HG03095 (cell line): ENCODE data around the gene ARFGEF2.
"Not testable (repeated sequence)": the region's sequence is repeated elsewhere in the genome, so short reads cannot be mapped to it uniquely, and the experiment has no call there.

Source experiments
- ATAC-seq: cut with Tn5 transposase; IDR thresholded peaks from one replicate; pipeline ENCODE4 v1.9.1; 2021; ENCODE audit warnings: moderate library complexity; ENCODE audit not compliant: unreplicated experiment

The ARFGEF2 gene

DNA sequence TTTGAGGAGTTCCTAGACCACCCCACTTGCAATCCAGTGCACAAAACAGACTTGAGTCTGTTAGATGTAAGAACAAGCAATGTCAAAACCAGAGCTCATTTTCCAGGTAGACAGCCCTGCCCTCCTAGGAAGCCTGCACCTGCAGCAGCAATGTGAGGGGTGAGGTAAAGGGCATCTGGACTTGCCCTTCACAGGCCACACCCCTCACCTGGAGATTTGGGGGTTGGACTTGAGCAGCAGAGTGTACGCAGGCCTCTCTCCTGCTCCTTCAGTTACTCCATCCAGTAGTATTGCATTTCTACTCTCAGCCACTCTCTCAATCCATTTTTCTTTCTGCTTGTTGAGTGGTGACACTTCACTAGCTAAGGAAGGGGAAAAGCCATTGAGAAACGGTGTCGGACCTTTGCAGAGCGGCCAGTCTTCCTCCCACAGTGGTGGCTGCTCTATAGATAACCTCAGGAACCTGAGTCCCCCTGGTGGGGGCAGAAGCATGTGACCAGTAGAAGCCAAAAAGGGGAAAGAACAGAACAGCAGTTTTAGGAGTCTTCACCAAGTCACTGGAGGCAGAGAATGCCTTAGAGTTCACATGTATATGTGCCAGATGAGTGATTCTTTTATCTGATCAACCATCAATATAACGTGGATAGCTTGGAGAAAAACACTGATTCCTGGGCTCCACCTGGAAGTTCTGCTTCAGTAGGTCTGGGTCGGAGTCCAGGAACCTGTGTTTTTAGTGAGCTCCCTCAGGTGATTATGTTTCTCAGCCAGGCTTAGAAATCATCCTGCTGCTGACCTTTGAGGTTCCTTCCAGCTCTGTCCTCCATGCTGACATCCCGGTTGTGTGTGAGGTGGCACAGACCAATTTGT, 28.0 kb downstream of the ARFGEF2 start:
- ATAC-seq, result no peak

DNA sequence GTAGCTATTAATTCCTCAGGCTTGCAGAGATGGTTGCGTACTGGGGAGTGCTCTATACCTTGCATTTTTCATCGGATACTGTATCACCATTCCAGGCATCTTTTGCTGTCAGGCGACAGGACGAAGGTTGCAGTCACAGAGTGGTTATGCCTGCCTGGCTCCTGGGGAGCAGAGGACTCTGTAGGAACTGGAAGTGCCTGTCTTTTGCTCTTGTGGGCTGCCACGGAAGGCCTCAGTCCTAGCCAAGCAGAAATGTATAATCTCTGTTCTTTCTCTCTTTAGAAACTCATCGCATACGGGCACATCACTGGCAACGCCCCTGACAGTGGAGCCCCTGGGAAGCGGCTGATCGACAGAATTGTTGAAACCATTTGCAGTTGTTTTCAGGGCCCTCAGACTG, 29.5 kb downstream of the ARFGEF2 start:
- no peak for ATAC-seq

DNA sequence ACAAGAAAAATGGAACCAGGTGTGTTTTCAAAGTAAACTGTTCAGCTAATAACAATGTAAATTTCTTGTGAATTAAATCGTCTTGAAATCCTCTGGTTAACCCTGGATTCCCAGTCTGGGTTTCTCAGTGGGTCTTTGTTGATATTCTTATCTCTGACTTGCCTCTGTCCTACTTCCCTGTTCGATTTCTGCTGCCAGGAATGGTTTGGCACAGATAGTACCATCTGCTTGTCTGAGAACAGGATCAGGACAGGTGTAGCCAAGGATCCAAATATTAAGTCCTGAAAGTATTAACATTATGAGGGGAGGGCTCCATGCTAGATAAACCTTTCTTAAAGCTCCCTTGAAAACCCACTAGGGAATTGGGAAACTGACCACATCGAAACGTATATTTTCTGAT, 30.1 kb downstream of the ARFGEF2 start:
- ATAC-seq, result no peak

DNA sequence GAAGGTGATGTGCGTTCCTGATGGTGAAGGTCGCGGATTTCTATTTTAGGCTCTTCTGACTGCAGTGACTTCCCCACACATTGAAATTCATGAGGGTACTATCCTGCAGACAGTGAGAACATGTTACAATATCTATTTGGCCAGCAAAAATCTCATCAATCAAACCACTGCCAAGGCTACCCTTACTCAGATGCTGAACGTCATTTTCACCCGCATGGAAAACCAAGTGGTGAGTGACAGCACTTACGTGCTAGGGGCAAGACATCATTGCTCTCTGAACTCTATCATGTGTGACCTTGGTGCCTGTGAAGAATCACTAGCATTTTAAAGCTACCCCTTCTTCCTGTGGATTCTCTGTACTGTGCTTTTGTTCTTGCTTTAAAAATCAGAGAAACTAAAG, 31.1 kb downstream of the ARFGEF2 start:
- no peak for ATAC-seq

DNA sequence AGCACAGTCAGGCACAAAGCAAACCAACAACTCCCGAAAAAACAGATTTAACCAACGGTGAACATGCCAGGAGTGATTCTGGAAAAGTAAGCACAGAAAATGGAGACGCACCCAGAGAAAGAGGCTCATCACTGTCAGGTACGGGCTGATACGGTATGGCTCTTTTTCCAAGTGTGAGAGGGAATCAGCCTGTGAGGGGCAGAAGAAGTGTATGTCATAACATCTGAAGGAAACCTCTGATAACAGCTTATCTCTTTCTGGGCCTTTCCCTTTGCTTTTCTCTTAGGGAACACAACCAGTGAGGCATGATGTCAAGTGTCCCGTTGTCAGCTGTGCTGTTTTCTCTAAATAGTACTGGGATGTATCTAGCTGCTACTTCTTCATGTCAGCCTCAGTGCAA, 32.1 kb downstream of the ARFGEF2 start:
- no peak for ATAC-seq

DNA sequence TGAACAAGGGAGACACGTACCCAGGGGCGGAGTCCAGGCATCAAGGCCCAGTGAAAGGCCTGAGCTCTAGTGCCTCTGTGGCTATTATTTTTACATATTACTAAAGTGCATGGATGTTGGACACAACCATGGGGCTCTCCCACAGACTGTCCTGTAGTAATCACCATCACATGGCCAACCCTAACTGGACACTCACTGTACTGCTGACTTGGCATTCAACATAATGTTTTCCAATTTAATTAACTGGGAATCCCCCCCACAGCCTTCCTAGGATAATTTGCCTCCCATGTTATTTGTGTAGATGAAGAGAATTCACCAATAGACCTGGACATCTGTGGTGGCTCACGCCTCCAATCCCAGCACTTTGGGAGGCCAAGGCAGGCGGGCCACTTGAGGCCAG, 34.5 kb downstream of the ARFGEF2 start:
- no peak for ATAC-seq

DNA sequence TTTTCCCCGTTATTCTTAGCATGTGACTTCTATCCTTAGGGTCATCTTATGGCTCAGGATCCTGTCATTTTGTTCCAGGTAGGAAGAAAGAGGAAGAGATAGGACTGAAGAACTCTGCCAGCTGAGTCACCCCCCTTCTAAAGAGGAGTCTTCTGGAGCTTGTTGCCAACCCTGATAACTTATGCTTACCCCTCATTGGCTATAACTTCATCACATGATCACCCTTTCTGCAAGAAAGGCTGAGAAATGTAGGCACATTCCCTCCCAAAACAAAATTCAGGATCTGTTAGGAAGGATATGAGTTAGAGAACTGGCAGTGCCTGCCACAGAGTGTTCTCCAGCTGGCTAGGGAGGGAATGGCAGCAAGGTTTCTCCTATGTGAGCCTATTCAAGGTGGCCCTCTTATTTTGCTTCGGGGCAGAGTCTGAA, 35.6 kb downstream of the ARFGEF2 start:
- ATAC-seq, result no peak

DNA sequence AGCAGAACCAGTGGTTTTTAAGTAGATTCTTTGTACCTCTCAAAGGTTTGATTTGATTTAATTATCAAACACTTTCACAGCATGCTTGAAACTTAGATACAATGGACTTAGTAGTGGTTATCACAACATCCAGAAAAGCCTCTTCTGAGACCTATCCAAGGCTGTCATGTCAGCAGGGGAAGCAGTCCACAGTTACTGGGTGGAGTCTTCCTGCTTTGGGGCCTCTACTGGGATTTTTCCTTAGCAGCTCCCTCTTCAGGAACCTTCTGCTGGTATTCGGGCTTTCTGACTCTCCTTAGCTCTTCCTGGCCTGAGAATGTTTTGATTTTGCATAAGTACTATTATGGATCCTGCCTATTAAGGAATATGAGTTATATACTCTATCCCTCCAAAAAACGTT, 36.0 kb downstream of the ARFGEF2 start:
- no peak for ATAC-seq

DNA sequence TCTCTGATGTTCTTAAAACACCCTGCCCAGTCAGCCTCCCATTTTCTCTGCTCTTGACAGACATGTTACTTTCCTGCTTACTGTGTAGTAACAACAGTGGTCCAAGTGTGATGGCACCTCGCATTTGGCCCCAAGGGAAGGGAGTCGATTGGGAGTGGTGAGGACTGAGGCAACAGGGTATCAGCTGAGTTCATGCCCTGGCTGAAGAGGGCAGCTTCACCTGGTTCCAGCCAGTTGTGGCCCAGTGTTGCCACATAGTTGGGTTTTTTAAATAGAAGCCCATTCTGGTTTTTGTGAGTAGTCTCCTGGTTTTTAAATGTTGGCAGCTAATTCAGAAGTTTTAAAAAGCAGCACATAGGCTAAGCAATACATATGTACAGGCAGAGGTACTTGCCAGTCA, 37.2 kb downstream of the ARFGEF2 start:
- ATAC-seq, result no peak

DNA sequence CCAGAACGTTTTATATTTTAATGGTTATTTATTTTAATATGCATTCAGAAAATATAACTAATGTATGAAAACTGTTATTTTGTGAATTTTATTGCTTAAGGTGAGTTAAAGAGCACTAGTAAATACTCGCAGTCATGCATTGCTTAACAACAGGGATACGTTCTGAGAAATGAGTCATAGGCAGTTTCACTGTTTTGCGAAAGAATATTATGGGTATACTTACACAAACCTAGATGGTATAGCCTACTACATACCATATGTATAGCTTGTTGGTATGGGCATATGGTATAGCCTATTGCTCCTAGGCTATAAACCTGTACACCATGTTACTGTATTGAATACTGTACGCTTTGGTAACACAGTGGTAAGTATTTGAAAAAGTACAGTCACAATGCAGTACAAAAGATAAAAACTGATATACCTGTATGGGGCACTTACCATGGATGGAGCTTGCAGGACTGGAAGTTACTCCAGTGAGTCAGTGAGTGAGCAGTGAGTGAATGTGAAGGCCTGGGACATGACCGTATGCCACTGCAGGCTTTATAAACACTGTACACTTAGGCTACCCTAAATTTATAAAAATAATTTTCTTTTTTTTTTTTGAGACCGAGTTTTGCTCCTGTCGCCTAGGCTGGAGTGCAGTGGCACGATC, 38.5 kb downstream of the ARFGEF2 start:
- ATAC-seq, result no peak

DNA sequence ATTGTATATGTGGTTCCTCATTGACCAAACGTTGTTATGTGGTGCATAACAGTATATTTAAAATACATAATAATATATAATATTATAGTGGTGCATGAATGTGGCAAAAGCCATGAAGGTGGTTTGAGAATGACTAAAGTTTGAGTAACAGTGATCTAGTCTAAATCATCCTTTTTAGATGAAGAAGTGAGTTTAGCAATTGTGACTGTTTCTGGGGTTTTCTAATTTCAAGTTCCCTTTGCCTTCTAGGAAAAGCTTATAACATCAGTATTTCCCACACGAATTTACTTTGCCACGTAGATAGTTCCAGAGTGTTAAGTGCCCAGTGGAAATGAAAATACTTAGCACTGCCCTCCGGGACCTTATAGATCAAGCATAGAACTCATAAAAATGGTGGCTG, 40.9 kb downstream of the ARFGEF2 start:
- no peak for ATAC-seq

DNA sequence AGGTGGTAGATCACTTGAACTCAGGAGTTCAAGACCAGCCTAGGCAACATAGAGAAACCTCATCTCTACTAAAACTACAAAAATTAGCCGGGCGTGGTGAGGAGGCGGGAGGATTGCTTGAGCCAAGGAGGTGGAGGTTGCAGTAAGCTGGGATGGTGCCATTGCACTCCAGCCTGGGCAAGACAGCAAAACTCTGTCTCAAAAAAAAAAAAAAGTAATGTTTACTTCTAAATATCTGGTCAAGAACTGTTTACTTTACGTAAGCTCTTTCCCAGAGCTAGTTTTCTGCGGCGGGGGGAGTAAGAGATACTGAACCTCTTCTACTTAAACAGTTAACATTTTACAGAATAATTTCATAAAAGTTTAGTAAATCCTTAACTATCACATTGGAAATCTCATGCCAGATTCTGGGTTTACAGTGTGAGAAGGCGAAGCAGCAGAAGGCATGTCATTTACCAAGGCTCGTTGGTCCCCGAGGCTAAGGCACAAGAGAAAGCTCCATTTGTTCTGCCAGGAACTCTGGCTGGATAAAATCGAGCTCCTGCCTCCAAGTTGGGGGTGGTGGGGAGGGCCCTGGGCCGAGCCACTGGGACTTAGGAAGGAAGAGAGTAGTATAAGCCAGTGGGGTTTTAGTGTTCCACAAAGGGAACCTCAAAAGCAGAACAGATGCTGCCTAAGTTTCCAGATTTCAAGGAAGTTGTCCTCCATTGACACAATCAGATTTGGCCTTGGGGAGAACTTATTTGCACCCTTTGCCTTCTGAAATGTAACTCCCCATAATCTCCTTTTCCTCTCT, 41.7 kb downstream of the ARFGEF2 start:
- ATAC-seq, result no peak

DNA sequence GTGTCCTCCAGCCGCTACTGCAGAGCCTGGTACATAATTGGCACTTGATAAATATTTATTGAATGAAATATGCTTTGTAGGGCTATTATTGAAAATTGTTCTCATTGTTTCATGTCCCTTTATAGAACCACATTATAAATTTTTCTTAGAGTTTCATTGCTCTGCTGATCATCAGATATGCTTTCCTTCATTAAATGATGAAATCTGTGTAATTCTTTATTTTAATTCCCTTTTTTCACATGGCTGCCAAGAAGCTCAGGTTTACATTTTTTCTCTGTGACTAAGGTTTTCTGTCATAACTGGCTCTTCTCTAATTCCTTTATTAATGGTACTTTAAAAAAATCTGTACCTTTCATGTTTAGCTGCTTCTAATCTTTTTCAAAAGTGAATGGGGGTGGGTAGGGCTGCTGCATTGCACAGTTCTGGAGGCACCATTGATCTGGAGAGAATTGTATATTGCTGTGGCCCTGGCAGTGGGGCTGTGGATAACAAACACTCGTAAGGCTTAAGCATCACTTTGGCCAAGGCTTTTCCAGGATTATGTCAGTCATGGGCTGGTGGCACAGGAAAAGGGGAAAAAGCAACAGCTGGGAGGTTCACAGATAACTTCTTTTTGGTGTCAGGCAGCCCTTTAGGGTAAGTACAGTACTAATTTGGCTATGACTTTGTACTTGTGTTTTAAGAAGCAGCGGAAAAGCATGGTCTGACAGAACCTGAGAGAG, 43.8 kb downstream of the ARFGEF2 start:
- ATAC-seq, result no peak

DNA sequence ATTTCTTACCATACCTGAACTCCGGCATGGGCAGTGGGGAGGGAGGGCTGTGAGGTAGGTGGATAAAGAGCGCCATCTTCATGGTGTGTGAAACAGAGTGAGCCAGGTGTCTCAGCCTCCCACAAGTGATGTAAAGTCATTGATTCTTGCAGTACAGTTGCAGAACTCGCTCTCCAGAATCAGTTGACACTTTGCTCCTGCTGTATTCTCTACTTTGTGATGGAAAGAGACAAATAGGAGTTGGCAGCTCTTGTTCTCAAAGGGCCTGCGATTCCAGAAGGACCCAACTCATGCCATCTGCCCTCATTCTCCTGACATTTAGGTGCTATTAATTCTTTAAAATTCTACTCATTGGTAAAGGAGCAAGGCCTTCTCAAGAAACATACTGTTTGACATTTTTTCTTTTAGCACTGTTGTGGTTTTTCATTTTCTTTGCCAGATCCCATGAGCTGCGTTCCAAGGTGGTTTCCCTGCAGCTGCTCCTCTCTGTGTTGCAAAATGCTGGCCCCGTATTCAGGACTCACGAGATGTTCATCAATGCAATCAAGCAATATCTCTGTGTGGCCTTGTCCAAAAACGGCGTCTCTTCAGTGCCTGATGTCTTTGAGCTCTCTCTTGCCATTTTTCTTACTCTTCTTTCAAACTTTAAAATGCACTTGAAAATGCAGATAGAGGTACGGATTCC, 49.3 kb downstream of the ARFGEF2 start:
- no peak for ATAC-seq

DNA sequence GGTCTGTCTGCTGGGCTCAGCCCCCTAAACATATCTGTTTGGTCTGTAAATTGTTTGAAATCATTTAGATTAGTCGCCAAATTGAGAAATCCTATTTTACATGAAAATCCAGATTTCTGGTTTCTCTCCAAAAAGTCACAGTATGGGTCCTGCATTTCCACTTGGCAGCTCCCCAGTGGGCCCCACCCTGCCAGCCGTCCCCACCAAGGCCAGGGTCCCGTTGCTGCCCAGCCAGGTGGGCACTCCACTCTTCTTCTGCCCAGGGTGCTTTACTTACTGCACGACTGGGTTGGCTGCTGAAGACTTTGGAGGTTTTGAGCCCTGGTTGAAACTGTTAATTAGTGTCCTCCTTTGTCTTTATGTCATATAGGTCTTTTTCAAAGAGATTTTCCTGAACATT, 50.4 kb downstream of the ARFGEF2 start:
- ATAC-seq, result no peak

DNA sequence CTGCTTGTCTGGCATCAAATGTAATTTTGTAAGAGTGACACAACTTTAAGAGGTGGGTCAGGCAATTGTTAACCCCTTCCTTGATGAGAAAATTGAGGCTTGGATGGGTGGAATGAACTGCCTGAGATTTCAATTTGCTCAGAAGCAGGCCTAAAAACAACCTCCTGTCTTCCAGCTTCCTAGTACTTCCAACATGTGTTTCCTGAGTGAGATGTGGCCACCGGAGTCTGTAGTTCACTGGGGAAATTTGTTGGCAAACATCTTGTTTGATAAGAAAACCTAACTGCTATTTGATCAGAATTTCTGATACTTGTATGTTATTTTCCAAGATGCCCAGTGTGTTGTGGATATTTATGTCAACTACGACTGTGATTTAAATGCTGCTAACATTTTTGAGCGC, 51.3 kb downstream of the ARFGEF2 start:
- no peak for ATAC-seq

DNA sequence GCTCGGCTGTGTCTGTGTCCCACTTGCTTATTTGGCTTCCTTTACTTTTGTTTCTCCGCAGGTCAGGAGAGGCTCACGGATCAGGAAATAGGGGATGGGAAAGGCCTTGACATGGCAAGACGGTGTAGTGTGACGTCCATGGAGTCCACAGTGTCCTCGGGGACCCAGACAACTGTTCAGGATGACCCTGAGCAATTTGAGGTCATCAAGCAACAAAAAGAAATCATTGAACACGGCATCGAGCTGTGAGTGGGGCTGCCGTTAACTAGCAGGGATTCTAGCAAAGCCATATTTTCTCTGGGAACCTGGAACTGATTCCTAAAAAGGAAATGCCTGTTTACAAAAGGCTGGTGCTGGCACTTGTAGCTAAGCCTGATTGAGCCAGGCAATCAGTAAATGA, 54.4 kb downstream of the ARFGEF2 start:
- ATAC-seq, result no peak

DNA sequence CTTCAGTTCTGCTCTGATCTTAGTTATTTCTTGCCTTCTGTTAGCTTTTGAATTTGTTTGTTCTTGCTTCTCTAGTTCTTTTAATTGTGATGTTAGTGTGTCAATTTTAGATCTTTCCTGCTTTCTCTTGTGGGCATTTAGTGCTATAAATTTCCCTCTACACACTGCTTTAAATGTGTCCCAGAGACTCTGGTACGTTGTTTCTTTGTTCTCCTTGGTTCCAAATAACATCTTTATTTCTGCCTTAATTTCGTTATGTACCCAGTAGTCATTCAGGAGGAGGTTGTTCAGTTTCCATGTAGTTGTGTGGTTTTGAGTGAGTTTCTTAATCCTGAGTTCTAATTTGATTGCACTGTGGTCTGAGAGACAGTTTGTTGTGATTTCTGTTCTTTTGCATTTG, 58.5 kb downstream of the ARFGEF2 start:
- ATAC-seq, result not testable (repeated sequence)

DNA sequence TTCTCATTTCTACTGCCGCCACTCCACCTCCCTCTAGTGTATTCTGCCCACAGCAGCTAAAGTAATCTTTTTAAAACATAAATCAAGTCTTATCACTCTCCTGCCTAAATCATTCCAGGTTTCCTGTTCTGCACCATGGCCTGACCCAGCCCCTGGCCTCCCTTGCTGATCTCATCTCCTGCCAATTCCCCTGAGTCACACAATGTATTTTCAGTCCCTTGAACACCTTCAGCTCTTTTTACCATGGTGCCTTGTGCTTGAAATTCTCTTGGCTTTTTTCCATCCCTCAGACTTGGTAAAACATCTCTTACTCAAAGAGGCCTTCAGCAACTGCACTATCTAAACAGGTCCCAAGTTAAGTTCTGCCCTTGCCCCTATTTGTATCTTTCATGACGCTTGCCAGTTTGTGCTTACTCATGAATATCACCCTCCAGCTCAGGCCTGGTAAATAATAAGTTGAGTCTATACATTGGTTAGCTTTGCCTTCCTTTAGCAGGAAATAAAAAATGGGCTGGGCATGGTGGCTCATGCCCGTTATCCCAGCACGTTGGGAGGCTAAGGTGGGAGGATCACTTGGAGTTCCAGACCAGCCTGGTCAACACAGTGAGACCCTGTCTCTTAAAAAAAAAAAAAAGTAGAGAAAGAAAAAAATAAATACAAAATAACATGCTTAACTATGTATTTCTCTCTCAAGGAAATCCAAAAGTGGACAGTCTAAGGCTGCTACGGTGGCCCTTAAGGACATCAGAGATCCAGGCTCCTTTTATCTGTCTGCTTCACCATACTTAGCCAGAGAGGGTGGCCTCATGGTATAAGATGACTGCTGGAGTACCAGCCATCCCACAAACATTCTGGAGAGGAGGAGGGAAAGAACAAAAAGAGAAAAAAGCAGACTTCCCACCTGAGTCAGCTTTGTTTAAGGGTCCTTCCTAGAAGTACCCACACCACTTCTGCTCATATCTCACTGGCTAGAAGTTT, 62.2 kb downstream of the ARFGEF2 start:
- no peak for ATAC-seq
